Keratinocyte (primary cell): ENCODE measurements around the gene ACOT13. TPM values are rescaled to one million over a fixed set of nuclear protein-coding genes. Genes with fewer than 3 reads are reported as not detected.

Experiments
- DNase-seq: peaks from one replicate; pipeline ENCODE4 v3.0.0-alpha.2; 2011; ENCODE audit warnings: low read depth, missing footprints, low spot score
- FAIRE-seq: peaks from 2 replicates; lab custom pipeline; 2011; peaks lifted over from hg19 to GRCh38; lab: Jason Lieb, UNC
- H2AFZ ChIP-seq: 2 replicates; pipeline ENCODE4 v1.6.0; 2012; ENCODE audit warnings: low read length, control low read depth, inconsistent platforms; ENCODE audit not compliant: control insufficient read depth
- H3K27ac ChIP-seq: 2 replicates; pipeline ENCODE4 v1.5.1; 2011; ENCODE audit warnings: low read length; ENCODE audit not compliant: control insufficient read depth, insufficient read depth
- H3K27me3 ChIP-seq: 3 replicates; pipeline ENCODE4 v1.6.0; 2011; ENCODE audit warnings: low read length; ENCODE audit not compliant: control insufficient read depth, insufficient read depth; ENCODE audit errors: extremely low read depth
- H3K36me3 ChIP-seq, 2 experiments: 2 replicates in 1 of 2; 3 replicates in 1 of 2; pipeline ENCODE4 v1.5.1; 2011; ENCODE audit warnings: low read length in 2 of 2, mild to moderate bottlenecking in 1 of 2; ENCODE audit not compliant: control insufficient read depth in 2 of 2, insufficient read depth in 2 of 2; ENCODE audit errors: extremely low read depth in 1 of 2
- H3K4me1 ChIP-seq: 3 replicates; pipeline ENCODE4 v1.5.1; 2011; ENCODE audit warnings: low read length; ENCODE audit not compliant: control insufficient read depth, insufficient read depth; ENCODE audit errors: extremely low read depth
- H3K4me2 ChIP-seq: 3 replicates; pipeline ENCODE4 v1.6.0; 2011; ENCODE audit warnings: low read depth, low read length; ENCODE audit not compliant: control insufficient read depth, insufficient read depth; ENCODE audit errors: extremely low read depth
- H3K4me3 ChIP-seq, 3 experiments: fragments of 200-600 bp in 1 of 3; sonication (generic) in 1 of 3; 2 replicates in 2 of 3; 3 replicates in 1 of 3; pipeline ENCODE4 v1.5.1; 2011 to 2016; ENCODE audit warnings: low read length in 3 of 3, mild to moderate bottlenecking in 3 of 3, control low read depth in 2 of 3, inconsistent platforms in 1 of 3, low read depth in 1 of 3, mixed read lengths in 1 of 3, mixed run types in 1 of 3, moderate library complexity in 1 of 3; ENCODE audit not compliant: control insufficient read depth in 2 of 3, insufficient read depth in 2 of 3; ENCODE audit errors: extremely low read depth in 1 of 3
- H3K79me2 ChIP-seq: 2 replicates; pipeline ENCODE4 v1.6.0; 2012; ENCODE audit warnings: low read length; ENCODE audit not compliant: control insufficient read depth, insufficient read depth
- H3K9ac ChIP-seq: 3 replicates; pipeline ENCODE4 v1.6.0; 2011; ENCODE audit warnings: low read length; ENCODE audit not compliant: control insufficient read depth, insufficient read depth; ENCODE audit errors: extremely low read depth
- H3K9me1 ChIP-seq: 3 replicates; pipeline ENCODE4 v1.6.0; 2011; ENCODE audit warnings: low read length; ENCODE audit not compliant: control insufficient read depth, insufficient read depth; ENCODE audit errors: extremely low read depth
- H3K9me3 ChIP-seq: 2 replicates; pipeline ENCODE4 v1.5.1; 2012; ENCODE audit warnings: low read depth, low read length; ENCODE audit not compliant: control insufficient read depth
- H4K20me1 ChIP-seq: 3 replicates; pipeline ENCODE4 v1.6.0; 2011; ENCODE audit warnings: low read length; ENCODE audit not compliant: control insufficient read depth, insufficient read depth; ENCODE audit errors: extremely low read depth
- CTCF ChIP-seq, 3 experiments: IDR thresholded peaks in 1 of 3; conservative IDR thresholded peaks in 1 of 3; optimal IDR thresholded peaks in 1 of 3; 2 replicates in 2 of 3; 3 replicates in 1 of 3; pipeline versions ENCODE3 to v1.5.1; 2011; ENCODE audit warnings: low read length in 3 of 3, mild to moderate bottlenecking in 3 of 3, moderate library complexity in 2 of 3, control low read depth in 1 of 3, inconsistent platforms in 1 of 3; ENCODE audit not compliant: insufficient read depth in 2 of 3; ENCODE audit errors: extremely low read depth in 1 of 3
- EZH2 ChIP-seq: IDR thresholded peaks from one replicate; pipeline ENCODE4 v1.6.1; 2012; ENCODE audit warnings: inconsistent platforms, mild to moderate bottlenecking, low read length, moderate library complexity
- dilution Hi-C: fragments of 300-500 bp; cut with MboI; formaldehyde crosslinking; loops from one replicate; pipeline ENCODE4 v1.7.0; 2020; ENCODE audit warnings: low sequenced_read_pairs; ENCODE audit not compliant: extremely low pct_ligation_motif_present
- polyA plus RNA-seq, 5 experiments: library from polyadenylated mRNA; depleted of rRNA in 3 of 5; stranded (reverse) in 3 of 5; stranded (forward) in 1 of 5; unstranded in 1 of 5; fragments of >200 nt; gene quantifications; 1 replicate in 1 of 5; 2 replicates in 3 of 5; 3 replicates in 1 of 5; pipeline versions ENCODE4 v1.2.1 to v1.2.3, GENCODE V29; 2011 to 2012; ENCODE audit warnings: missing spikeins in 2 of 5, low read depth in 1 of 5, low replicate concordance in 1 of 5

Gene ACOT13
- polyA plus RNA-seq, 1 donor (not counting 4 experiments of a cell fraction or from before 2014, with no cell fraction given): 57.9 TPM

GRCh38 chr6:24680582-24680981 lies 13.7 kb downstream of the ACOT13 start:
- no peaks in the 10 kb centered on the region for H3K4me1 ChIP-seq
- TF ChIP-seq EZH2: no peak
- DNase-seq: no peak
- no peak overlapping the region for H3K4me3 ChIP-seq
- dilution Hi-C loops: no loop called here
- no peak overlapping the region for H3K4me2 ChIP-seq
- H3K9me3 ChIP-seq: no peaks in the 10 kb centered on the region
- H3K27me3 ChIP-seq: no peaks in the 10 kb centered on the region
- no peak overlapping the region for H3K27ac ChIP-seq
- H4K20me1 ChIP-seq: no peaks in the 10 kb centered on the region
- H3K79me2 ChIP-seq: no peaks in the 10 kb centered on the region
- FAIRE-seq: no peak
- no peaks in the 10 kb centered on the region for H3K36me3 ChIP-seq
- no peak overlapping the region for H2AFZ ChIP-seq
- no peak overlapping the region for H3K9ac ChIP-seq
- no peaks in the 10 kb centered on the region for H3K9me1 ChIP-seq

GRCh38 chr6:24683297-24684296 lies 16.7 kb downstream of the ACOT13 start:
- no peak overlapping the region for H2AFZ ChIP-seq
- H3K4me3 ChIP-seq: no peak overlapping the region
- no peaks in the 10 kb centered on the region for H3K27me3 ChIP-seq
- no peak overlapping the region for H3K9ac ChIP-seq
- H3K36me3 ChIP-seq: no peaks in the 10 kb centered on the region
- FAIRE-seq (no peak), DNase-seq (no peak)
- no peak overlapping the region for H3K27ac ChIP-seq
- H3K4me1 ChIP-seq: no peaks in the 10 kb centered on the region
- H3K79me2 ChIP-seq: no peaks in the 10 kb centered on the region
- H4K20me1 ChIP-seq: no peaks in the 10 kb centered on the region
- H3K9me3 ChIP-seq: no peaks in the 10 kb centered on the region
- TF ChIP-seq EZH2: no peak
- no peak for TF ChIP-seq CTCF (optimal IDR thresholded peaks at IDR 0.05 in 1 of 3, IDR thresholded peaks at IDR 0.05 in 1 of 3, conservative IDR thresholded peaks at IDR 0.05 in 1 of 3; ENCODE audit: extremely low read depth in 1 of 3, insufficient read depth in 2 of 3, low read length in 3 of 3)
- dilution Hi-C loops: no loop called here
- H3K4me2 ChIP-seq: no peak overlapping the region
- H3K9me1 ChIP-seq: no peaks in the 10 kb centered on the region
